ENCODE data around the gene MORC4. TPM values are rescaled to one million over a fixed set of nuclear protein-coding genes. Genes with fewer than 3 reads are reported as not detected.

MORC4 gene
- 6.8 and 13.4 TPM in 2 replicates for total RNA-seq (2014; rRNA removed; shearing (Covaris generic))
- 11.5 and 11.7 TPM in 2 replicates for total RNA-seq (2022)
- percentile 60 among the genes with signal in this experiment for Bru-seq, nascent RNA
- BruChase-seq, experiment 1, labeled RNA remaining after a 6-hour chase, result percentile 52 among the genes with signal in this experiment
- percentile 58 among the genes with signal in this experiment for BruChase-seq, experiment 2, labeled RNA remaining after a 2-hour chase
- long read RNA-seq, transcript MORC4-201 (17 exons, 2,940 nt), result major isoform, 13 of 43 reads
- long read RNA-seq, transcript MORC4-202 (17 exons, 3,834 nt), result minor isoform, 5 of 43 reads
- long read RNA-seq, partial matches to known transcripts, result 3 of 43 reads
- long read RNA-seq, other reads (novel, unspliced or antisense), result 22 of 43 reads

DNA sequence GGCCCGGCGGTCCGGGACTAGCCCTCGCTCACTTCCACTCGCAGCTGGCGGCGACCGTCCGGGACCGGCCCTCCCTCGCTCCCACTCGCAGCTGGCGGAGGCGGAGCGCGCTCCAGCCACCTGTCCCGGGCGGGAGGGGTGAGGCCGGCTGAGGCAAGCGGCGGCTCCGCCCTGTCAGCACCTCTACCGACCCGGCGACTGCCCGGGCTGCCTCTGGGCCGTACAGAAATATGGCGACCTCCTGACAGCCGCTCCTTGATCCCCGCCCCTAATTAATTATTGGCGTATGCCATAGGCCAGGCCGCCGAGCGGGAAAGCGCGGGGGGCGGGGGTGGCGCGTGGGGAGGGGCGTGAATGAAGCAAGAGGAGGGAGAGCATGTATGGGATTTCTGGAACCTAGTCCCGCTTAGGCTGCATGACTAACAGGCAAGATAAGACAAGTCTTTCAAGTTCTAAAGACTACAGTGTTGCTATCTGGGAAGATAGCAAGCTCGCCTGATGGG lies at the start of gene MORC4:
Gene MORC4, minus strand, starts transcription at position 200 of the 503 bp plus-strand sequence. CDS start 243 bp downstream, outside the sequence.
- Histone ChIP-seq H3K79me2 (ENCODE audit: insufficient read depth, low read depth, low read length) (no peaks in the 10 kb centered on the region), H3K27ac (ENCODE audit: low read depth, low read length, poor library complexity, severe bottlenecking) (peak within 1 kb of the TSS; percentile 33), H3K4me3 (ENCODE audit: low read depth, low read length, poor library complexity, severe bottlenecking) (peak within 1 kb of the TSS; percentile 78), H4K20me1 (ENCODE audit: insufficient read depth, low read length) (no peaks in the 10 kb centered on the region), H3K9me2 (ENCODE audit: insufficient read depth, low read length) (no peaks in the 10 kb centered on the region), H3K4me1 (ENCODE audit: insufficient read depth, low read length, poor library complexity, severe bottlenecking) (peaks cover 9% of the 10 kb centered on the region), H2AFZ (ENCODE audit: low read length) (peak within 1 kb of the TSS; percentile 88), H3K4me2 (ENCODE audit: low read length) (peak within 1 kb of the TSS; percentile 85), H3K36me3 (ENCODE audit: insufficient read depth, low read length) (no peaks in the 10 kb centered on the region; the same call in 1 of the 2 replicates), H3K9me3 (ENCODE audit: low read length) (no peaks in the 10 kb centered on the region)
- BruUV-seq (replicated peaks), result no TSS peak
- intact Hi-C loops (cut with micrococcal nuclease; ENCODE audit: unreplicated experiment), result loop anchor here (10.0 kb wide), 1 partner anchor 115 kb away; the partner anchor contains the start of gene RBM41
- TF ChIP-seq EZH2phosphoT487 (IDR thresholded peaks at IDR 0.05; ENCODE audit: borderline replicate concordance, low read depth, low read length), result no peak
- TF ChIP-seq, protein P1, sequence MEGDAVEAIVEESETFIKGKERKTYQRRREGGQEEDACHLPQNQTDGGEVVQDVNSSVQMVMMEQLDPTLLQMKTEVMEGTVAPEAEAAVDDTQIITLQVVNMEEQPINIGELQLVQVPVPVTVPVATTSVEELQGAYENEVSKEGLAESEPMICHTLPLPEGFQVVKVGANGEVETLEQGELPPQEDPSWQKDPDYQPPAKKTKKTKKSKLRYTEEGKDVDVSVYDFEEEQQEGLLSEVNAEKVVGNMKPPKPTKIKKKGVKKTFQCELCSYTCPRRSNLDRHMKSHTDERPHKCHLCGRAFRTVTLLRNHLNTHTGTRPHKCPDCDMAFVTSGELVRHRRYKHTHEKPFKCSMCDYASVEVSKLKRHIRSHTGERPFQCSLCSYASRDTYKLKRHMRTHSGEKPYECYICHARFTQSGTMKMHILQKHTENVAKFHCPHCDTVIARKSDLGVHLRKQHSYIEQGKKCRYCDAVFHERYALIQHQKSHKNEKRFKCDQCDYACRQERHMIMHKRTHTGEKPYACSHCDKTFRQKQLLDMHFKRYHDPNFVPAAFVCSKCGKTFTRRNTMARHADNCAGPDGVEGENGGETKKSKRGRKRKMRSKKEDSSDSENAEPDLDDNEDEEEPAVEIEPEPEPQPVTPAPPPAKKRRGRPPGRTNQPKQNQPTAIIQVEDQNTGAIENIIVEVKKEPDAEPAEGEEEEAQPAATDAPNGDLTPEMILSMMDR (conservative IDR thresholded peaks at IDR 0.05; ENCODE audit: low read length), result no peak
- peak; percentile 80 for DNase-seq (ENCODE audit: low spot score)
- ChIA-PET CTCF (ENCODE audit: unreplicated experiment) (no interaction called here), POLR2A (no interaction called here)

DNA sequence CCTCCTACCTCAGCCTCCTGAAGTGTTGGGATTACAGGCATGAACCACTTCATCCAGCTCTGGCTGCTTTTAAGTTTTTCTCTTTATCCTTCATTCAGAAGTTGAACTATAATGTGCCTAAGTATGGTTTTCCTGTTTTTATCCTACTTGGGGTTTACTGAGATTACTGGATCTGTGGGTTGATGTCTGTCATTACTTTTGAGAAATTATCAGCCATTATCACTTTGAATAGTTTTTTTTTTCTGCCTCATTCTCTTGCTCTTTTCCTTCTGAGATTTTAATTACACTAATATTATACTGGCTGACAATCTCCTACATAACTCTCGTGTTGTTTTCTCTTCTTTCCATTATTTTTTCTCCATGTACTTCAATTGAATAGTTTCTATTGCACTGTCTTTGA lies 47.6 kb upstream of the MORC4 start:
- ChIA-PET CTCF (ENCODE audit: unreplicated experiment) (no interaction called here), POLR2A (no interaction called here)
- no TSS peak for BruUV-seq (replicated peaks)
- no peaks in the 10 kb centered on the region for H3K79me2 ChIP-seq (ENCODE audit: insufficient read depth, low read depth, low read length)
- no peaks in the 10 kb centered on the region for H3K36me3 ChIP-seq (ENCODE audit: insufficient read depth, low read length)
- TF ChIP-seq, protein P1 (conservative IDR thresholded peaks at IDR 0.05; ENCODE audit: low read length), result no peak
- TF ChIP-seq EZH2phosphoT487 (IDR thresholded peaks at IDR 0.05; ENCODE audit: borderline replicate concordance, low read depth, low read length), result no peak
- H4K20me1 ChIP-seq (ENCODE audit: insufficient read depth, low read length), result no peaks in the 10 kb centered on the region
- no peak overlapping the region for H3K4me2 ChIP-seq (ENCODE audit: low read length)
- H3K4me3 ChIP-seq (ENCODE audit: low read depth, low read length, poor library complexity, severe bottlenecking), result no peak overlapping the region
- no peaks in the 10 kb centered on the region for H3K9me3 ChIP-seq (ENCODE audit: low read length)
- no peak for DNase-seq (ENCODE audit: low spot score)
- H3K4me1 ChIP-seq (ENCODE audit: insufficient read depth, low read length, poor library complexity, severe bottlenecking), result no peaks in the 10 kb centered on the region
- H3K27ac ChIP-seq (ENCODE audit: low read depth, low read length, poor library complexity, severe bottlenecking), result no peak overlapping the region
- intact Hi-C loops (cut with micrococcal nuclease; ENCODE audit: unreplicated experiment), result no loop called here
- no peaks in the 10 kb centered on the region for H3K9me2 ChIP-seq (ENCODE audit: insufficient read depth, low read length)
- no peak overlapping the region for H2AFZ ChIP-seq (ENCODE audit: low read length)

DNA sequence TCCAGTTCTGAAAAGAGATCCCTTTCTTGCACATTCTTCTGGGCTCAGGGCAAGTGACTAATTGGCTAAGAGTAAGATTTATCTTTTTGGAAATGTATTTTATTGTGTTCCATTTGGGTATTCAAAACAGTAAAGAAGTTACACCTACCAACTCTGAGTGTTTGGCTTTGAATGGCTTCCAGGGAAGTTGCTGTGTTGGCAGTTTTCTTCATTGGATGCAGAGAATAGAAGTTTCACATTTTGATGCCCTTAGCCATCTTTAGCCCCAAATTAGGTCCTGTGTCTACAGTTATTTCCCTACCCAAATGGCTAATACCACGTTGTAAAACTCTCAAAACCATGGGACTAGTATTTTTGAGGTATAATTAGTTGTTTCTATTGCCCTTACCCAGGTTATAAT lies 29.7 kb upstream of the MORC4 start:
- no peak for TF ChIP-seq EZH2phosphoT487 (IDR thresholded peaks at IDR 0.05; ENCODE audit: borderline replicate concordance, low read depth, low read length)
- TF ChIP-seq, protein P1 (conservative IDR thresholded peaks at IDR 0.05; ENCODE audit: low read length), result no peak
- Histone ChIP-seq H3K4me3 (ENCODE audit: low read depth, low read length, poor library complexity, severe bottlenecking) (no peak overlapping the region), H3K9me2 (ENCODE audit: insufficient read depth, low read length) (no peaks in the 10 kb centered on the region), H3K4me1 (ENCODE audit: insufficient read depth, low read length, poor library complexity, severe bottlenecking) (no peaks in the 10 kb centered on the region), H3K79me2 (ENCODE audit: insufficient read depth, low read depth, low read length) (no peaks in the 10 kb centered on the region), H2AFZ (ENCODE audit: low read length) (no peak overlapping the region), H3K36me3 (ENCODE audit: insufficient read depth, low read length) (no peaks in the 10 kb centered on the region), H3K9me3 (ENCODE audit: low read length) (no peaks in the 10 kb centered on the region), H3K4me2 (ENCODE audit: low read length) (no peak overlapping the region), H4K20me1 (ENCODE audit: insufficient read depth, low read length) (no peaks in the 10 kb centered on the region), H3K27ac (ENCODE audit: low read depth, low read length, poor library complexity, severe bottlenecking) (no peak overlapping the region)
- CTCF ChIA-PET (ENCODE audit: unreplicated experiment), result no interaction called here
- no peak for DNase-seq (ENCODE audit: low spot score)
- POLR2A ChIA-PET, result no interaction called here
- no TSS peak for BruUV-seq (replicated peaks)
- intact Hi-C loops (cut with micrococcal nuclease; ENCODE audit: unreplicated experiment), result loop anchor here (10.0 kb wide), 3 partner anchors 295 to 745 kb away; partner anchors contain the start of genes NCBP2L and TSC22D3

Data from OCI-LY7 (cell line).